ENCODE results near the gene GSTM3. TPM values are rescaled to one million over a fixed set of nuclear protein-coding genes. Genes with fewer than 3 reads are reported as not detected.
"Not testable (repeated sequence)": the region's sequence is repeated elsewhere in the genome, so short reads cannot be mapped to it uniquely, and the experiment has no call there.

The GSTM3 gene
- polyA plus RNA-seq, 1 donor = 159 TPM

DNA sequence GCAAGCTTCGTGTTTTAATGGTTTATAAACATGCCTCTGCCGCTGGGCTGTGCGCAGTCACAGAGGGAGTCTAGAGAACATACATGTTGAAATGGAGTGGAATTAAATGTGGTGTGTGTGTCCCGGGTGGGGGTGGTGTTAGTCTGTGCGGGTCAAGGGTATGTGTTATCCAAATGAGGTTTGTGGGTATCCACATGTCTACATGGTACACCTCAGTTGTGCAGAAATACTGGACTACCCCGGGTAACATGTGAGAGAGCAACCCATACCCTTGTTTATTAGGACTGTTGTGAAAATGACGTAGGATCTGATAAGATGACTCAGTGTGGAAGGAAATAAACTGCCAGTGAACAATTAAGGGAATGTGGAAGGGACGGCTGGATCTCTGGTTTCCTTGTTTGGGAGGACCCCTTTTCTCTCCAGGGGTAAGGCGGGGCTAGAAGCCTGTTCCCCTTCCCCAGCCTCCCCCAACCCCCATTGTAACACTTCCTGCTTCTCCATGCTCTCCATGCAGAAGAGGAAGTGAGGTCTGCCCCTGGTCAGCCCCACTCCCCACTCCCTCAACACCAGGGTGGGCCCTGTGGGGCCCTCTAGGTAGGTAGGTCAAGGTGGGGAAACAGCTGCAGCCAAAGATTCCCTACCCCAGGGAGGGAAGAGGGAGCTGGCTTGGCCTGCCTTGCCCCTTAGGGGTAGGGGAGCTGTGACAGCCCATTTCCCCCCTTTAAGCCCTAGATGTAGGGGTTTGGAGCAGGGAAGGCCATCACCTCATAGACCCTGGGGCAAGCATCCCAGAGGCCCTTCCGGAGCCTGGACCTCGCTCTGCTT lies 22.2 kb upstream of the GSTM3 start:
- no peak for DNase-seq

DNA sequence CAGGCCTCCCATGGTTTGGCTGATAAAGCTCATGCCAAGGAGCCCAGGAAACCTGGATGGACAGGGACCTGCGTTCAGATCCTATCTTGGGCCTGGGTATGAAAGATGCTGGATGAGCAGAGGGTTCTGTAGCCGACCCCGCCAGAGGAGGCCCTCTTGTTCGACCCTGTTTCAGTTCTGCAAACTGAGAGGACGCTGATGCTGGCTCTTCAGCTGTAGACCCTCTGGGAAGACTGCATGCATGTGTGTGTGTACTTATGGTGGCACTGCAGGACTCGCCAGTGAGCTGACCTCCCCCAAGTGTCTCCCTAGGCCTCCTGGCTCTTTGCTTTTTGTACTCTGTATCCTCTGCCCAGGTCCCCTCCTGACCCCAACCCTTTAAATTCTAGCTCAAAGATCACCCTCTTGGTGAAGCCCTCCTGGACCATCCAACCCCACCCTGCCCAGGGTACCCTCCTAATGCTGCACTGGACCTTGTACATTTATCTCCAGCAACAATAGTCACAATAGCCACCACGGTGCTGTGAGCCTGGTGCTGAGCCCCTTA lies 21.3 kb upstream of the GSTM3 start:
- no peak for DNase-seq

- DNase-seq = no peak
Observed at GRCh38 chr1:109761227-109762038, 20.6 kb upstream of the GSTM3 start.

DNA sequence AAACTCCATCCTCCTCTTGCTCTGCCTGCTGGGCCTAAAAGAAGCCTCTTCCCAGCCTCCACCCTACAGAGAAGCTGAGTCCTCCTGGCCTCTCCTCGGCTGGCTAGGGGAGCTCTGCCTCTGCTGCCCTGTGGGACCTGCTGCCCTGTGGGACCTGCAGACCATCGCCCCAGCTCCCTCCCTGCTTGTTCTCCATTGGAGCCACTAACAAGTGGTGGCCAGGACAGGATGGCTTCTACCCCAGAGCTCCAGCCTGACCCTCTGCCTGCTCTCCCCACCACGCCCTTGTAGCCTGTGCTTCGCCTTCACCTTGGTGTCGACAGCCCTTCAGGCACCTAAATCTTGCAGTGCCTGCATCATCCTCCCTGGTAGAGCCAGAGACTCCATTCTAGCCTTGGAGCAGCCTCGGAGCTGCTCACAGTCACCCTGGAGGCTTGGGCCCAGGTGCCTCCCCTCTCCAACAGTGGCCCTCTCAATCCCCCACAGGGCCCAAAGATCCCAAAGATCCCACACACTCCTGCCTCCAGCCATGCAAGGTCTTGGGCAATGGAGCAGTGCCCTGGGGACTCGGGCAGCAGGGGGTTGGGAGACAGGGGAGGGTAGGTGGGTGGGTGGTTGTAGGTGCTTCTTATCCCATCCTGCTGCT lies 19.9 kb upstream of the GSTM3 start:
- DNase-seq = no peak

GRCh38 chr1:109759513-109760334 lies 18.9 kb upstream of the GSTM3 start:
- DNase-seq = no peak

GRCh38 chr1:109757936-109758786 lies 17.3 kb upstream of the GSTM3 start:
- DNase-seq = no peak

GRCh38 chr1:109756848-109757521 lies 16.1 kb upstream of the GSTM3 start:
- no peak for DNase-seq

GRCh38 chr1:109756325-109756724 lies 15.5 kb upstream of the GSTM3 start:
- not testable (repeated sequence) for DNase-seq

GRCh38 chr1:109754738-109755137 lies 13.9 kb upstream of the GSTM3 start:
- DNase-seq = no peak

GRCh38 chr1:109751531-109752260 lies 10.9 kb upstream of the GSTM3 start:
- DNase-seq = no peak

GRCh38 chr1:109750920-109751319 lies 10.1 kb upstream of the GSTM3 start:
- DNase-seq = no peak

DNA sequence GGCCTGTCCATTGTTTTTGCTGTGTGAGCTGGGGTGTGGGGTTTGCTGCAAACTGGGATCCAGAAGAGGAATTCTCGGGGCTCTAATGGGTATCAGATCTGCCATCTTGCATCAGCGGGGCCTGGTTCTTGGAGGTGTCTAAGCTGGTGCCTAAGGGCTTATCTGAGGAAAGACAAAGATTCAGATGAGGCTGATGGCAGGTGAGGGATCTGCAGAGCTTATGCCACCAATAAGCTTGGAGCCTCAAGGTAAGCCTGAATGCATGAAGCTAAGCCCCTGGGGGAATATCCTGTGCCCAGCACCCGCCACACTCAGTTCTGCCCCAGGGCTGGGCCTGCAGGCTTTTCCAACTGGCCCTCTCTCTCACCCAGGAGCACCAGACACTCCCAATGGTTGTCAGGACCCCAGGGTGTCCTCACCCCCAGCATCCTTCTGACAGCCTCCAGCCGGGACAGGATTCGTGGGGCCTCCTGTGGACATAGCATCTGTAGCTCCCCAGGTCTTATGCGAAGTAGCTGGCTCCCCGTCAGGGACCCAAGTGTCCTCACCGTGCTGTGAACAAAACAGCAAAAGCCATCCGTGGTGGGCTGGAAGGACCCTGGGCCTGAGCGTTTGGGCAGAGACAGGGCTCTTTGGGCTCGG lies 9.5 kb upstream of the GSTM3 start:
- no peak for DNase-seq

DNA sequence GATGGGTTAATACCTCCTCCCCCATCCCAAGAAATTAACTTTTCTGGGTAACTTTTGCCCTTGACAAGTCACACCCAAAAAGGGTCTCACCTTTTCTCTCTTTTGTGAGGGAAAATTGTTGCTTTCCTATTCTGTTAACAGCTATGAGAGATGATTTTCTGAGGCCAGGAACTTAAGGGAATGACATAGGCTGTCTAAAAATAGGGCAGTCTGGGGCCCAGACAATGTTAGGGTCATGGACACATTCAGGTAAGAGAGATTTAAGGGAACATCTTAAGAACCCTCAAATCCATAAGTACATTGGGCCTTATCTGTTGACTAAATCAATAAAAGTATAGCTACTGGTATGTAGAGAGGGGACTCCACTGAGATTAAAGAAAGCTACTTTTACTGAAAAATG lies 8.4 kb upstream of the GSTM3 start:
- DNase-seq = no peak

GRCh38 chr1:109748311-109748710 lies 7.5 kb upstream of the GSTM3 start:
- DNase-seq = not testable (repeated sequence)

DNA sequence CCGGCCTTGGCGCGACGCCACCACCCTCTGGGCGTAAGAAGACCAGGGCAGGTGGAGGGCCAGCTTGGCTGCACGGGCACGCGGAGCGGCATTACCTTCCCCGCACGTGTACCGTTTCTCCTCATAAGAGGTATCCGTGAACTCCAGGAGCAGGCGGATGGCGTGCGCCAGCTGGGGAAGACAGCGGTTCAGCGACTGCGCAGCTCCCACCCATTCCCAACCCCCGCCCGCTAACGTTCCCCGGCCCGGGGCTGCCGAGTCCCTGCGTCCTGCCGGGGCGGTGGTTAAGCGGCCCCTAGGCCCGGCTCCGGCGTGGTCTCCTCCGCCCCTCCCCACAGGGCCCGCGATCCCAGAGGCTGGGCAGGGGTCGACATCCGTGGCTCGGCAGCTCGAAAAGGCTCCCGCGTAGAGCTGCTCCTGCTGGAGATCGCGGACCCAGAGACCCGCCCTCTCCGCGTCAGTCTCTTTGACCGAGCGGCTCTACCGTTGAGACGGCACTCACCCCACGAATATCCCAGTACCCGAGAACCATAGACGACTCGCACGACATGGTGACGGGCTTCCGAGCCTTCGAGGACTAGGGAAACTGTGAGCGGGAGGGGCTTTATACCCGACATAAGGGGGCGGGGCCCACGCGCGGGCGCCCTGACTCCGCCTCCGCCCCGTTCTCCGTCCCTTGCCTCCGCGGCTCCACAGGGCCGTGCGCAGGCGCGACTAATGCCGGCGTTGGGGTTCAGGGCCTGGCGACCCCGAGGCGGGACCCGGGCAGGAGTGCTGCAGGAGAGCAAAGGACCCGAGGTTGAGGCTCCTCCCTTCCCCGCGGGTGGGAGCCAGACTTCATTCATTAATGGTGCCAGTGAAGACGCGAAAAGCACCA lies 862 bp downstream of the GSTM3 start:
- peak; percentile 84 for DNase-seq

DNA sequence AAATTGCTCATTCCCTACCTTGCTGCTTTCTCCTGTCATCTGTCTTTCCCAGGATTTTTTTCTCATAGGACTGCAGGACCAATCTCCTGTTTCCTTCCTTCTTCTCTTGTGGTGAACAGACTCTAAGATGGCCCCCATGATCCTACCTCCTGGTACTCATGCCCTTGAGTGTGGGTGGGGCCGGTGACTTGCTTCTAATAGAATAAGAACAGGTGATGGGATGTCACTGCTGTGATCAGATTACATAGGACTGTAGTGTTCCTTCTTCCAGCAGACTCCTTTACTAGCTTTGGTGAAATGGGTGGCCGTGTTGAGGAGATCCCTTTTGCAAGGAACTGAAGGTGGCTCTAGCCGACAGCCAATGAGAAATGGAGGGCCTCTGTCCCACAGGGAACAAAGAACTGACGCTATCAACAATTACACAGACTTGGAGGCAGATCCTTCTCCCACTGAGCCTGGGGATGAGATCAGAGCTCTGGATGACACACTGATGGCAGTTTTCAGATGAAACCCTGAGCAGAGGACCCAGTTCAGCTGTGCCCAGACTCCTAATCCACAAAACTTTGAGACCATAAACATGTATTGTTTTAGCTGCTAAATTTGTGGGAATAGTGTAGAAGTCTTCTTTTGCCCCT lies 7.5 kb downstream of the GSTM3 start:
- DNase-seq = no peak

DNA sequence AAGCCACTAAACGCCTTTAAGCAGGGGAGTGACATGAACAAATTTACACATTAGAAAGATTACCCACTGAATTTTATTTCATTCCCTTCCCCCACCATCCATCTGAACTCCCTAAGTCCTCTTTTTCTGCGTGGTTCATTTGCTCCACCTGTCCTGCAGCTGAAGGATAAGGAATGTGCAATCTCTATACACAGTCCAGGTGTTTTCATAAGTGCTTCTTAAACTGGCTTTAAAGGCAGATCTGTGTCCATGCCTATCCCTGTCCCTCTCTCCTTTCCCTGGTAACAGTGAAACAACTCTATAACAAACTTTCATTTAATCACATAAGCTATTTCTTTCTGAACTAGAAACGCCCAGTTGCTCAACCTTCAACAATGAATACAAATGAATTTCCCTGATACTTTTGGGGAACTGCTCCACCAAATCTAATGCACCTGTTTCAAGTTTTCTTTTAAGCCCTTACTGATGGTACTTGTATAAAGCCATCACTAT lies 8.4 kb downstream of the GSTM3 start:
- DNase-seq = no peak

Data from left kidney (tissue), 2 donors.